ENCODE results near the gene LBHD2. TPM values are rescaled to one million over a fixed set of nuclear protein-coding genes. Genes with fewer than 3 reads are reported as not detected.
"Not testable (repeated sequence)": the region's sequence is repeated elsewhere in the genome, so short reads cannot be mapped to it uniquely, and the experiment has no call there.

The LBHD2 gene
- total RNA-seq, 1 donor from 2014 or later: not detected

DNA sequence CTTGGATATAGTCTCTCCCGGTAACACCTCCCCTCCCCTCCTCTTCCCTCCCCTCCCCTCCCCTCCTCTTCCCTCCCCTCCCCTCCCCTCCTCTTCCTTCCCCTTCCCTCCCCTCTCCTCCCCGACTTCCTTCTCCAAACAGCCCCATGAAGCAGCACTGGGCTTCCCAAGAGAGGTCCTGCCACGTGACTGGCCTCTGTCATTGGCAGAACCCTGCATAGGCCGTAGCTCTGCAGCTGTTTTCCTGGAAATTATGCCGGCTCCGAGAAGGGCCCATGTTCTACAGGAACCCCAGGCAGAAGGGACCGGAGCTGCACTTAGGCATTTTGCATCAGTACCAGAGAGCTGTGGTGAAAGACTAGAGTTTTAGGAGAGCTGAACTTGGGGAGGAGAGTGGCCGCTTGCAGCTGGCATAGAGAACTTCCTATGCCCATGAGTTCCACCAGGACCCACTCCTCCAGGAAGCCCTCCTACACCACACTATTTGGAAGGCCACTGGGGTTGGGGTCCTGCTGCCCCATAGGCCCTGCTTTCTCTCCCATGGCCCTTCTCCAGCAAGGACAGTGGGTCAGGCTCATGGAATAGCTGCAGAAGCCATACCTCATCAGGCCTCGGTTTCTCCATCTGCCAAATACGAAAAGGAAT lies 34.1 kb downstream of the LBHD2 start:
- peak; percentile 24 for DNase-seq (ENCODE audit: low read depth, low spot score)

- no peak for DNase-seq (ENCODE audit: low read depth, low spot score)
Measured at GRCh38 chr14:103118663-103119404, 34.8 kb downstream of the LBHD2 start.

GRCh38 chr14:103119527-103119926 lies 35.5 kb downstream of the LBHD2 start:
- DNase-seq (ENCODE audit: low read depth, low spot score): not testable (repeated sequence)

DNA sequence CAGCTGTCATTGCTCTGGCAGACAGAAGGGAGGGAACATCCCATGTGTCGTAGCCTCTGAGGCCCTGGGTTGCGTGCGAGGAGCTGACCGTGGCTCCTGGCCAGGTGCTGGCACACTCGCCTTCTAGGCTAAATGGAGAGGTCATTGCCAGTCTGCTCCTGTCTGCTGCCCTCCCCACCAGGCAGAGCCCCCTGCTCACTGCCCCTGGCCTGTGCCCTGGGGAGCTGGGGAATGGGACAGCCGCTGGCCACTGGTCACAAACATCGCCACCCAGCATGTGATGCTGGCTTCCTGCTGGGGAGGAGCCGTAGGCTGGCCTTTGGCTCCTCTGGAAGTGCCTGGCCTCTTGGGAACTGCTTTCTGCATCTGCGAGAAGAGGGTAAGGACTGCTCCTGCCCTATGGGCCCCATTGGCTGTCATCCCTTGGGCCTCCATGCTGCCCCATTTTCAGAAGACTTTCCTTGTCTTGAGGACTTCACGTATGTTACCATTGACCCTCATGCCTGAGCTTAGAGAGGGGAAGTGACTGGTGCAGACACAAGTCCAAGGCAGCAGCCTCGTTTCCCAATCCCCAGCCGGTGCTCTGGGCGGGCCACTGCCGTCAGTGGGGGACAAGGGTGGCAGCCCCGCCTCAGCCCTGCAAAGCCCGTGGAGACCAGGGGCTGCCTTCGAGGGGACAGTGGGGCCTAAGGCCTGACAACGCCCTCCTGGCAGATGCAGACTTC lies 37.3 kb downstream of the LBHD2 start:
- no peak for DNase-seq (ENCODE audit: low read depth, low spot score)

- peak; percentile 45 for DNase-seq (ENCODE audit: low read depth, low spot score)
Measured at GRCh38 chr14:103121846-103122584, 38.0 kb downstream of the LBHD2 start.

- DNase-seq (ENCODE audit: low read depth, low spot score): no peak
Measured at GRCh38 chr14:103122585-103122946, 38.6 kb downstream of the LBHD2 start.

GRCh38 chr14:103122947-103123633 lies 39.1 kb downstream of the LBHD2 start, which contains the start of gene TNFAIP2:
TNFAIP2 (plus strand) TSS chr14:103123461; CDS start chr14:103126458, 2,997 bp downstream.
- no peak for DNase-seq (ENCODE audit: low read depth, low spot score)

DNA sequence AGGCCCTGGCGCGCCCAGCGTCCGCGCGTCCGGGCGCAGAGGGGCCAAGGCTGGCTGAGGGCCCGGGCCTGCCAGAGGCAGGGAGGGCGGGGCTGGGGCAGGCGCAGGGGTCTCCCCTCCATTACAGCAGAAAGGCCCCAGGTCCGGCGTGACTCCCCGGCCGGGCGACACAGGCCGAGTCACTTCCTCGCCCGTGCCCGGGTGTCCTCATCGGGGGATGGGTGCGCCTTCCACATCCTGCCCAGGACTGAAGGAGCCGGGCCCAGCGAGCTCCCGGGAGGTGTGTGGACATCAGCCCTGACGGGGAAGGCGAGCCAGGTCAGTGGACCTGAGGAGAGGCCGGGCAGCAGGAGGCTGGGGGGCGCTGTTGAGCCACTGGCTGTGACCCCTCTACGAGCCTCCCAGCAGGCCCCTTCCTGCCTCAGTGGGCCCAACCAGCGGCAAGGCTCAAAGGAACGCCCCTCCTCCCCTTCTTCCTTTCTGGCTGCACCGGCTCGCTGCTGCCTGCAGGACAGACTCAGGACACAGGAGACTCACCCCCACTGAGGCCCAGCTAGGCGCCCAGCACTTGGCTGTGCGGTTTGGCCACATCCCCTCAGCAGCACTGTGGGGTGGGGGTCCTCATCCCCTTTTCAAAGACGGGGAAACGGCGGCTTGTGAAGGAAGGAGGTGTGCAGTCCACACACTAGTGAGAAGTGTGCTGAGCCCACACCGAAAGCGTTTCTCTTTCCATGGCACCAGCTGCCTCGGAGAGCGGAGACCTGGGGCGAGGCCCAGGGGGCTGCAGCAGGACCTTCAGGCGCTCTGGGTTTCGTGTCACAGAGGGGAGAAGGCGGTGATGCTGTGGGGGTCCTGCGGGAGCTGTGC lies 39.9 kb downstream of the LBHD2 start:
- DNase-seq (ENCODE audit: low read depth, low spot score): no peak

- DNase-seq (ENCODE audit: low read depth, low spot score): no peak
Measured at GRCh38 chr14:103124501-103125001, 40.5 kb downstream of the LBHD2 start.

DNA sequence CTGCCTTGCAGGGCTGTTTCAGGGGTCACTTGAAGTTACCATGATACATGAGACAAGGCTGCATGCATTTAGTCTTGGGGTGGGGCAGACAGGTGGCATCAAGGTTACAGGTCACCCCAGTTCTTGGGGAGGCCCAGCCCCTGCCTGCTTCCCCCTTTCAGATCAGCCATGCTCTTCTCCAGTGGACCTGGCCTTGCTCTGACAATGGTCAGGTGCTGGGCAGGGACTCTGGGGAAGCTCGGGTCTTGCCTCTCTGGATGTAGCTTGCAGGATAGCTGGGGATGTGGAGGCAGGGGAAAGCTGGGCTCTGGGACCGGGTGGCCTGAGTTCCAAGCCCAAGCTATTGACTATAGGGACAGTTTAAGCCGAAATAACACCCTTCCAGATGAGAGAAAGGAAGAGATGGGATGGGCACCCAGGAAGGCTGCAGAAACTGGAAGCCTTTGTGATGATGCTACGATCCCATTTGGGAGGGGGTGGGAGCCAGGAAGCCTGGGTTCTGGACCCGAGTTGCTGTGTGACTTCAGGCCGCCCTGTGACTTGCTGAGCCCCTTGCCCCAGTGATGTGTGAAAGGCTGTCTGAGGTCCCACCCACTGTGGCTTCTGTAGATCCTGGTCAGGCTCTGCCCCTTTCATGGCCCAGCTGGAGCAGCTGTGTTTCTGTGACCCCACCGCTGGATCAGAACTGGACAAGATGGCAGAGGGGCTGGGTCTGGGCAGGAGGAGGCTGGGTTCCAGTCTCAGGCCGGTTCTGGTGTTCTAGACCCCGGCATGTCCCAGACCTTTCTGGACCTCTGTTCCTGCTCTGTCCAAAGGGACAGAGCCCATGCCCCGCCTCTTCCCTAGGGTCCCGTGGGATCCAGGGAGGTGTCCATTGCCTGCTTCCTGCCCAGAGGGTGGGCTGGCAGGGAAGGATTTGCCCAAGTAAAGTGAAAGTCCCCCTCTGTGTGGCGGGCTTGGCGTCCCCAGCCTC lies 41.4 kb downstream of the LBHD2 start:
- no peak for DNase-seq (ENCODE audit: low read depth, low spot score)

DNA sequence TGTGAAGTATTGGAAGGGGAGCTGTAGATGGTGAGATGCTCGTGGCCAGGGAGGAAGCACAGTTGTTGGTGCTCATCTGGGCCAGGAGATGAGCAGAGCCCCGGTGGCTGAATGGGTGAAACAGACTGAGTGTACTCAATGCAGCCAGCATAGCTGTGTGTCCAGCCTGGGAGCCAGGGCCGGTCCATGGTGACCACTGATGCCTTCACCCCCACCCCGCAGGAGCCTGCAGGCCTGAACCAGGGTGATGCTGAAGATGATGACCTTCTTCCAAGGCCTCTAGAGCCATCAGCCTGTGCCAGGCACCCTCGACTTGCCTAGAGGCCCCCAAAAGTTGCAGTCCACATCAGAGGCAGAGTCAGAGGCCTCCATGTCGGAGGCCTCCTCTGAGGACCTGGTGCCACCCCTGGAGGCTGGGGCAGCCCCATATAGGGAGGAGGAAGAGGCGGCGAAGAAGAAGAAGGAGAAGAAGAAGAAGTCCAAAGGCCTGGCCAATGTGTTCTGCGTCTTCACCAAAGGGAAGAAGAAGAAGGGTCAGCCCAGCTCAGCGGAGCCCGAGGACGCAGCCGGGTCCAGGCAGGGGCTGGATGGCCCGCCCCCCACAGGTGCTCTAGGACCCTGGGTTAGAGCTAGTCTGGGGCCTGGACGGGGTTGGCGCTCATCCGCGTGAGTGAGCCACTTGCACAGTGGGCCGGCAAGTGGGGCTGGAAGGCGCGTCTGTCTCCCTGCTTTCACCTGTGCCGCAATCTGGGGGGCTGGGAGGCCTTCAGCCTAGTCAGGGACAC lies 42.3 kb downstream of the LBHD2 start:
- no peak for DNase-seq (ENCODE audit: low read depth, low spot score)

DNA sequence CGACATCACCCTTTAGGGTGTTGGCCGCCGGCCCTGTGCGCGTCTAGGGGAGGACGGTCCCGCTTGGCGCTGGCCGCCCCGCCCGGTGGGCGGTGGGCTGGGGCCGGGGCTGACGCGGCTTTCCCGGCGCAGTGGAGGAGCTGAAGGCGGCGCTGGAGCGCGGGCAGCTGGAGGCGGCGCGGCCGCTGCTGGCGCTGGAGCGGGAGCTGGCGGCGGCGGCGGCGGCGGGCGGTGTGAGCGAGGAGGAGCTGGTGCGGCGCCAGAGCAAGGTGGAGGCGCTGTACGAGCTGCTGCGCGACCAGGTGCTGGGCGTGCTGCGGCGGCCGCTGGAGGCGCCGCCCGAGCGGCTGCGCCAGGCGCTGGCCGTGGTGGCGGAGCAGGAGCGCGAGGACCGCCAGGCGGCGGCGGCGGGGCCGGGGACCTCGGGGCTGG lies 42.9 kb downstream of the LBHD2 start:
- DNase-seq (ENCODE audit: low read depth, low spot score): no peak

DNA sequence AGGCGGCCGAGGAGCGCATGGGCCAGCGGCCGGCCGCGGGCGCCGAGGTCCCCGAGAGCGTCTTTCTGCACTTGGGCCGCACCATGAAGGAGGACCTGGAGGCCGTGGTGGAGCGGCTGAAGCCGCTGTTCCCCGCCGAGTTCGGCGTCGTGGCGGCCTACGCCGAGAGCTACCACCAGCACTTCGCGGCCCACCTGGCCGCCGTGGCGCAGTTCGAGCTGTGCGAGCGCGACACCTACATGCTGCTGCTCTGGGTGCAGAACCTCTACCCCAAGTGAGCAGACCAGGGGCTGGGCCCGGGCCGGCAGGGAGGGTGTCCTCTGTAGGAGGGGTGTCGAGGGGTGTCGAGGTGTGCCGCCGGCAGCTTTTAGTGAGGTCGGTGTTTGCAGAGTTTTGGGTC lies 43.3 kb downstream of the LBHD2 start:
- DNase-seq (ENCODE audit: low read depth, low spot score): no peak

DNA sequence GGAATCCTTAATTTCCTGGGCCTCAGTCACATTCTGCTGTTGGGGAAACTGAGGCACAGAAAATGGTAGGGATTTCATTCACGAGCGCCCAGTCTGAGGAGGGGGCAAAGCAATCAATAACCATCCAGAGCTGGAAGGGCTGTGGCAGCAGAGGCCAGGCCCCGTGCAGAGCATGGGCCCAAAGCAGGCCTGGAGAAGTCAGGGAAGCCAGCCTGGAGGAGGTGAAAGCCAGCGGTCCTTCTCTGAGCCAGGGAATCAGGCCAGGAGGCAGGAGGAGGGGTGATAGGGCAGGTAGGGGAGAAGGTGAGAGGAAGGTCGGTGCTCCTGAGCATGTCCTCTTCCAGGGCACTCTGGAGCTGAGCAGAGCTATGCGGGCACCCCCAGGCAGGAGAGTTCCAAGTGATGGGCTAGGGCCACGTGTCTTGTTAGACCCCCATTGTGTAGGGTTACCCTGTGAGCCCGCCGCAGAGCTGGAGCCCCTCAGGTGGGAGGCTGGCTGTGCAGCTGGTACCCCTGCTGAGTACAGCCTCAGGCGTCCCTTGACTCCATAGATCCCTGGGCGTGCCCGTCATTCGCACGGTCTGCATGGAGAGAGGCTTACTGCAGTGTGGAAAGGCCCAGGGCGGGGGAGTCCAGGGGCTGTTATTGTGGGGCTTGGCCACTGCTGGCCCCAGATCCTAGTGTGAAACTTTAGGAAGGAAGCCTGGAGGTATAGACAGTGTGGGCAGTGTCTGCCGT lies 44.0 kb downstream of the LBHD2 start:
- DNase-seq (ENCODE audit: low read depth, low spot score): no peak

GRCh38 chr14:103128631-103129300 lies 44.8 kb downstream of the LBHD2 start:
- no peak for DNase-seq (ENCODE audit: low read depth, low spot score)

DNA sequence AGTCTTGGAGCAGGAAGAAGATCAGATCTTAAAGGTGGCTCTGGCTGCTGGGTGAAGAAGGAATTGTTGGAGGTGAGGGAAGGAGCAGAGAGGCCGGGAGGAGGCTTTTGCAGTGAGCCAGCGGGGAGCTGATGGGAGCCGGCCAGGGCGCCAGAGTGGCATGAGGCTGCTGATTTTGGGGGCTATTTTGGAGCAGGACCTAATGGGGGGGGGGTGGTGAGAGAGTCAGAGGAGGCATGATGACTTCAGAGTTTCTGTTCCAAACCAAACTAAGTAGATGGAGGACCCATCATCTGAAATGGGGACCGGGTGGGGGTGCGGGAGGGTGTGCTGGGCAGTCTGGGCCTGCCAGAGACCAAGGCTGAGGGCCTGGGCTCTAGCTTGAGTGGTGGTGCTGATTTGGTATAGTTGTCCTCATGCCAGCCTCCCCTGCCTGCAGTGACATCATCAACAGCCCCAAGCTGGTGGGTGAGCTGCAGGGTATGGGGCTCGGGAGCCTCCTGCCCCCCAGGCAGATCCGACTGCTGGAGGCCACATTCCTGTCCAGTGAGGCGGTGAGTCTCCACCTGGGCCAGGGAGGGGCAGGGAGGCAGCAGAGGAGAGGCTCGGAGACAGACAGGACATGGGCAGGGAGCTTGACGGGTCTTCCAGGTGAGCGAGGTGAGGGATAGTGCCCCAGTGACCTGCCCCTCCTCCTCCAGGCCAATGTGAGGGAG lies 45.4 kb downstream of the LBHD2 start:
- DNase-seq (ENCODE audit: low read depth, low spot score): no peak

Data from pulmonary artery endothelial cell (primary cell).